GM18505 (cell line): ENCODE data around the gene PRDM11.

Experiments used
- ATAC-seq: cut with Tn5 transposase; IDR thresholded peaks from one replicate; pipeline ENCODE4 v1.9.1; 2021; ENCODE audit not compliant: unreplicated experiment
- POLR2A ChIP-seq: IDR thresholded peaks from 4 replicates; pipeline ENCODE4 v1.6.1; 2011; ENCODE audit warnings: borderline replicate concordance; ENCODE audit not compliant: insufficient read depth, insufficient read length; ENCODE audit errors: extremely low read depth

PRDM11 gene

DNA sequence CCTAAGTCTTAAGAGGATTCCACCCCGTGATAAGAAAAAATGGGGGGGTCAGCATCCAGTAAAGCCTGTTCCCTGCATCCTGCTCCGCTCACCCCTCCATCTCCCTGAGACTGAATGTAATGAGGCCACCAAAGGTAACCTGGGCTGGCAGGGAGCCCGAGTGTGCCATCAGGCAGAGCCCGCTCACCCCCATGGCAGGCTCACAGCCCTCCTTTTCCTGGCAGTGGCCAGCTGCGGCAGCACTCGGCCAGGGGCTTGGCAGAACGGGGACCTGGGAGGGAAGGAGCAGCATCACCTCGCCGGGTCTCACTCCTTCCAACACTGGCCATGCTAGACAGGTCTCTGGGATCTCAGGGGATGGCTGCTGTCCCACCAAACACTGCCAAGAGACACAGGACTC is 64.4 kb downstream of the PRDM11 start:
- no peak for ATAC-seq
- no peak for TF ChIP-seq POLR2A

DNA sequence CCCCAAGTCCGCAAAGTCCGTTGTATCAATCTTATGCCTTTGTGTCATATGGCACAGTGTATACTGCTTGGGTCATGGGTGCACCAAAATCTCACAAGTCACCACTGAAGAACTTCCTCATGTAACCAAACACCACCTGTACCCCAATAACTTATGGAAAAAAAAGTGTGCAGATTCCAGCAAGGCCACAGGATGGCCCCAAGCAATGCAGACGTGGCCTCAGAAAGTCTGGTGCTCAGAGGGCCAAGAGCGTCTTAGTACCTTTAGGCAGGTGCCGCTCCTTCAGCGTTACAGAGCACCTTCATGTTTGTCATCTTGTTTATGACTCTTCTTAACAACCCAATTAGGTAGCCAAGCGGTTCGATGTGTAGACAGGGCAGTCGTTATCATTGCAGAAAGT is 65.3 kb downstream of the PRDM11 start:
- no peak for ATAC-seq
- TF ChIP-seq POLR2A, result no peak

DNA sequence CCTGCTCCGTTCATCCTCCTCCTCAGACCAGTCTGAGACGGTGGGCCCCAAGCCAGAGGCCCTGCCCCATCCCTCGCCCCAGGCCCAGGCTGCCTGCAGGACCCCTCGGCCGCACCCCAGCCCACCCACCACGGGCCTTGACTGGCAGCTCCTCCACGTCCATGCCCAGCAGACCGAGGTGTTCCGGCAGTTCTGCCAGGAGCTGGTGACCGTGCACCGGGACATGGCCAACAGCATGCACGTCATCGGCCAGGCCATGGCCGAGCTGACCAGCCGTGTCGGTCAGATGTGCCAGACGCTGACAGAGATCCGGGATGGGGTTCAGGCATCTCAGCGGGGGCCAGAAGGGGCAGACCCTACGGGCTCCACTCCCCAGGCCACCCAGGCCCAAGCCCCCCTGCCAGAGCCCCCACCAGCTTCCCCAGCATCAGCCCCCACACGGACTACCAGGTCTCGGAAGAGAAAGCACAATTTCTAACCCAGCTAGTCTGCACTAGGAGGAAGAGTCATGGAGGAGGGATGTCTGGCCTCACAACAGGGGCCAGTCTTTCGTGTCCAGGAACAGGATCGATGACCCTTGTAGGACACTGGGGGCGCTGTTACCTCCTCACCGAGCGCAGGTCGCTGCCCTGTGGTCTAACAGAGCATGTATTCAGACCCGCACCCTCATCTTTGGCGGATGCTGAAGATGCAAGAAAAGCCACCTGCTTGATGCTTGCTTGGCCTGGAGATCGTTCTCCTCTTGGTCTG is 66.3 kb downstream of the PRDM11 start:
- no peak for ATAC-seq
- no peak for TF ChIP-seq POLR2A

DNA sequence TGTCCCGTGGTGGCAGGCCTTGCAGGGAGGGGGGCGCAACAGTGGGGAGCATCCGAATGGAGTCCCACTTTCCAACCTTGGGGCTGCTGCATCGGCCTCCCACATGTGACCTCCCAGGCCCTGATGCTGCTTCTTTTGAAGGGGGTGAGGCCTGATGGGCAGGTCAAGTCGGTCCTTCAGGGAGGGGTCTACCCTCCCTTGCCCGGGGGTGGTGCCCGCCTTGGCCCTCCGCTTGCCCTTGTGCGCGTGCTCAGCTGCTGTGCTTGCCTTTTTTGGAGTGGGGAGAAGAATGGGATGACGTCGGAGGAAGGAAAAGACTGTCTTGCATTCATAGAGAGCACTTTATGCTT is 66.9 kb downstream of the PRDM11 start:
- no peak for TF ChIP-seq POLR2A
- ATAC-seq, result no peak

DNA sequence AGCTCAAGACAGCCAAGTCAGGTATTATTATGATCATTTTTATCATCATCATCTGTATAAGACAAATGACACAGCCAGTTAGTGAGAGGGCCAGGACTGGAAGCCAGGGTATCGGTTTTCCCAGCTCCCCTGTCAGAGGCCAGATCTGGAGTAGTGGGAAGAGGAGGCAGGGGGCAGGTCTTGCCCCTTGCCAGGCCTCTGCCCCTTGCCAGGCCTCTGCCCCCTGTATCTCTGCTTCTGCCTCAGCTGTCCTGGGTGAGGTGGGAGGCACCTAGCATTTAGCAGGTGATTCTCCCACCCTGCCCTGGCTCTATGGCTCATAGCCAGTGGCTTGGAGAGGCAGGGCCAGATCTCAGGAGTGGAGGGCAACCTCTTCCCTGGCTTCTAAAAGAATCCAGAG is 67.3 kb downstream of the PRDM11 start:
- no peak for TF ChIP-seq POLR2A
- no peak for ATAC-seq

DNA sequence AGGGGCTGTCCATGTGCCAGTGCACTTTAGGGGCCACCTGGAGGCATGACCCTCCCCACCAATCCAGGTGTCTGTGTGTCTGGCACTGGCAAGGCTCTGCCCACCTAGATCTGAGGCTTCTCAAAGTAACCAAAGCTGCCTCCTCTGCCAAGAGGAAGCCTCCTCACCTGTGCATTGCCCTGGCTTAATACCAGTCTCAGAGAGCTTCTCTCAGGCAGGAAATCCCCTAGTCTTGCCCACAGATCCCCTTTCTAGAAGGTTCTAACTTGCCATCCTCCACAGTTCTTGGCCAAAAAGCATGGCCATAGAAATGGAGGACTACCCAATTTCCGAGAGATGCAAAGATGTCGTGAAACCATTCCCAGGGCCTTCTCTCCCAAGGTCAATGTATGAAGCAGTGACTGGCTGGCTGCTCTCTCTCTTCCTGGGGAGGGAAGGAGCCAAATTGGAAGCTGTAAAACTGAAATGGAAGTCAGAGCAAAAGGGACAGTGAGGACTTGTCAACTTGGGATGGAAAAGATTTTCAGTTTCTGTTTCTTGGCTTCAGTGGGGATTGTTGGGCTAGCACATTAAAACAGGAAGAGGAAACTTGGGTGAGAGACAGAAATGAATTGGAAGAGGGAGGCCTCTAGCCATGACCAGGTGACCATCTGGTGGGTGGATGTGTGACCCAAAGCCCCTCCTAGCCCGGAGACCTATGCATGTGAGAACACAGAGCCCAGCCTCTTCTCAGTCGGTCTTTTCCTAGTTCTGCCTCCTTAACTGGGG is 68.8 kb downstream of the PRDM11 start:
- no peak for TF ChIP-seq POLR2A
- ATAC-seq, result no peak

DNA sequence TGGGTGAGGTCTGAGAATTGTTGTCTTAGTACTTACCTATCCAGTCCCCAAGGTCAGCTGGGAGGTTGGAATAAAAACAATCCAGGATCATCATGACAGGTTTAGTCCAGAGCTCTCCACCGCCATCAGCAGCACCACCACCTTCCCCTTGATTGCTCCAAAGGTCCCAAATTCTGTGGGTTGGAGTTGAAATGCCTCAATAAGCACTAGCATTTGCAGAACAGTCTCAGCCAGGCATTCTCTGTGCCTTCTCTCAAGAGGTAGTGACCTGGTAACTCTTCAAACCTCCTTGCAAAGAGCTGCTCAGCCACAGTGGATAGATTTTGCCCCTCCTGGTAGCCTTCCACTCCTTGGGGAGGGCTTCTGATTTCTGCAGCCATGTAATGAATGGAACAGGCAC is 69.6 kb downstream of the PRDM11 start:
- ATAC-seq, result no peak
- TF ChIP-seq POLR2A, result no peak

DNA sequence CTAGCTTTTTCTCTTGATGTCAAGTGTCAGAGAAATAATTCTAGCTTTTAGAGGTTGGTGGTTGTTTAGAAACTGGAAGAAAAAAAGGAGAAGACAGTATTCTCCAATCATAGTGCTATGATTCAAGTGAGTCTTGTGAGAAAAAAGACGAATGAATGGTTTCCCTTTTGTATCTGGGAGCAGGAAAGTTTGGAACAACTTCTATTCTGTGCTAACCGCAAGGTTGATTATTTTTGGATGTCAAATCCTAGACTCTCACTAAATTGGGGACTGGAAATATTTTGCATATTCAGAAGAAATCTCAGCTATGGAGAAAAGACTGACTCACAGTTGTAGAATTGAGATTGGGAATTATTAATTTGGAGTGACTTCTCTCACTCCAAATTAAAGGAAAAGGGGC is 70.5 kb downstream of the PRDM11 start:
- no peak for TF ChIP-seq POLR2A
- no peak for ATAC-seq

DNA sequence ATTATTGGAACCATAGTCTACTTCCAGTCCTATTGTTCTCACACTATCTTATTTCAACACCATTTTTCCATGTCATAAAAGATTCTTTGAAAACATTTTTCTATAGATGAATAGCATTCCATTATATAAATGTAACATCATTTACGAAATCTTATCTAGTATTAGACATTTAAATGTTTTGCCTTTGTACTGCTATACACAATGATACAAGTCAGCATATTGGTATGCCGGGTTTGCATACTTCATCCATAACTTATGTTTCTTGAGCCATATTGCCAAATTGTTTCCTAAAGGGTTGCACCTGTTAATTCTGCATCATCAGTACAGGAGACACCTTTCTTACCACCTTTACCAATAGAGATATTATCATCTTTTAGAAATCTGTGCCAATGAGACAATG is 71.6 kb downstream of the PRDM11 start:
- no peak for ATAC-seq
- no peak for TF ChIP-seq POLR2A

DNA sequence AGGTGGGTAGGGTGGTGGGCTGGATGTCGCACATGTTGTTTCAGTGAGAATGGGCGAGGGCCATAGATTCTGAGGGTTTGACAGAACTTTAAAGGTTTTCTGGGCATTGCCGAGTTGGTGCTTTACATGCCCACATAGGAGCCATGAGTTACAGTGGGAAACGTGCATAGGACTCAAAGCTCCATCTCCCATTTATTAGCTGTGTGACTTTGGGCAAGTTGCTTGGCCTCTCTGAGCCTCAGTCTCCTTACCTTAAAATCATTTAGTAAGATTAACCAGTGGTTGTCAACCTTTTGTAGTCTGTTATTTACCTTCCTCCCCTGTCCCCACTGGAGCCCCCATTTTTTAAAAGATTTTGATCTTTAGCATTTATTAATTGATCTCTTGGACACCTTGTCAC is 72.3 kb downstream of the PRDM11 start:
- no peak for ATAC-seq

DNA sequence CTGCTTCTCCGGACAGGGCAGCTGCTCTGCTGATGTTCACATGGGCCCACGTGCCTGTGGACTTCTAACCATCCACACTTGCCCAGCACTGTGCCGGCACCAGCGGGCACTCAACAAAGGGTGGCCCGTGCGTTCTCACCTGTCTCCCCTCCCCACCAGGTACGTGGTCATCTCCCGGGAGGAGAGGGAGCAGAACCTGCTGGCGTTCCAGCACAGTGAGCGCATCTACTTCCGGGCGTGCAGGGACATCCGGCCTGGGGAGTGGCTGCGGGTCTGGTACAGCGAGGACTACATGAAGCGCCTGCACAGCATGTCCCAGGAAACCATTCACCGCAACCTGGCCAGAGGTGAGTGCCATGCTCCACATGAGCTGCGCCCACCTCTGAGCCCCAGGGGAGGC is 73.0 kb downstream of the PRDM11 start:
- no peak for TF ChIP-seq POLR2A
- ATAC-seq, result no peak

More for the DNA sequence above, 72.3 kb downstream of the PRDM11 start:
- TF ChIP-seq POLR2A, result no peak

DNA sequence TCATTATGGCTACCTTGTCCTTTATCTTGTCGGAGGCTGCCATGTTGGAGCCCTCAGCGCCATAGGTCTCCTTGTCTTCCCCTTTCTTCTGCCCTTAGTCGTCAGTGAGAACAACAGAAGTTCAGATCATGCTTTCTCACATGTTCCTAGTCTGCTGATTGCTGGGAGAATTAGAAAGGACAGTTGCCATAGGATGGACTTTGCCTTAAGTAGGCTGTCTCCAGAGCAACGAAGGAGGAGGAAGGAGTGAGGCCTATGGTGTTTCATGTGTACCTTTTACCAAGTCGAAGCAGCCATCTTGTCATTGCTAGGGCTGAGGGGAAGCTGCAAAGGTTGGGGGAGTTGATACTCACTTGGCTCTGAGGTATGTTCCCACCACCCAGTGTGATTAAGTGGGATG is 77.1 kb downstream of the PRDM11 start:
- no peak for TF ChIP-seq POLR2A
- no peak for ATAC-seq

DNA sequence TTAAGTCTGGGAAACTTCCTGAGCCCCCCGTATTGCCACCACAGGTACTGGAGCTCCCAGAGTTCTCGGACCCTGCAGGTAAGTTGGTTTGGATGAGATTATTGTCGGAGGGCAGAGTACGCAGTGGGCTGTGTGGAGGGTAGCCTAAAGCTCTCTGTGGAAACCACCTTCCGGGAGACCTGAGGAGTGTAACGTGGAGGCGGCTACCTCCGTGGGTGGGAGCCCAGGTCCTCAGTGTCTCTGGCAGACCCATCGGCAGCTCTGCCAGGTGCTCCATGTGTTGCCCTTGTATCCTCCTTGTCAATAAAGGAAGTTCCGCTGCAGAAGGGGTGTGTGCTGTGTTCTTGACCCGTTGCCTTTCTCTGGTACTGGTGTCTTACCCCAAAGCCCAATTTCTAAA is 78.3 kb downstream of the PRDM11 start:
- ATAC-seq, result no peak
- TF ChIP-seq POLR2A, result no peak

DNA sequence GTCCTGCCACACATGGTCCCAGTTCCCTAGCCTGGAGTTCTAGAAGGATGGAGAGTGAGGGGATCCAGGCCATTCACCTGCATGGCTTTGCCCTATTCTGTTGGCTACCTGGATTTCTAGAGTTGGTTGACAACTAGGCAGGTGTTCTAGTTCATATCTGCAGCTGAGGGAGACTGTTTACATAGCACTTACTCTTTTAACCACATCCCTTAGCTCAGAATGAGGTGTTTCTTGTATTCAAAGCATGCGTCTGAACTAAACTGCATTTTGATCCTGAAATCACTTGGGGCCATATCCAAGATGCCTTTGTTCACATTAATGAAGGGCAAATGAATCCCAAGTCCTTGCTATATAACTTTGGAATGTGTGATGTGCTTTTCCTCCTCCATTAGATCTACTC is 78.8 kb downstream of the PRDM11 start:
- TF ChIP-seq POLR2A, result no peak
- ATAC-seq, result no peak
